ENCODE data around the gene ZC3H7B. TPM values are rescaled to one million over a fixed set of nuclear protein-coding genes. Genes with fewer than 3 reads are reported as not detected.

ZC3H7B gene
- total RNA-seq, 2 donors from 2014 or later: 70.9 to 74.2 TPM

- no peak for DNase-seq
- Histone ChIP-seq H3K36me3 (ENCODE audit: control insufficient read depth, insufficient read depth, low read length) (no peaks in the 10 kb centered on the region), H3K4me3 (ENCODE audit: low read length) (no peak overlapping the region), H3K27ac (ENCODE audit: low read depth, low read length) (no peak overlapping the region), H3K9me3 (ENCODE audit: control insufficient read depth, low read length) (no peaks in the 10 kb centered on the region), H3K9ac (ENCODE audit: extremely low read depth, low read length, poor library complexity, severe bottlenecking) (no peak overlapping the region), H3K4me1 (ENCODE audit: control insufficient read depth, insufficient read depth, low read length) (no peaks in the 10 kb centered on the region), H3K27me3 (ENCODE audit: control insufficient read depth, insufficient read depth, low read length, poor library complexity, severe bottlenecking) (no peaks in the 10 kb centered on the region)
- TF ChIP-seq CTCF (conservative IDR thresholded peaks at IDR 0.05): no peak
- no peak overlapping the region for H3K4me3 Mint-ChIP-seq
- 80 to 94% methylated on average over 1 to 3 of the region's 3 CpGs for whole genome bisulfite sequencing, 2 experiments (ENCODE audit: insufficient coverage in 1 of 2, insufficient read length in 1 of 2)
- no peaks in the 10 kb centered on the region for H3K36me3 Mint-ChIP-seq (ENCODE audit: low read depth)
- H3K9me3 Mint-ChIP-seq: no peaks in the 10 kb centered on the region
- H3K27me3 Mint-ChIP-seq (ENCODE audit: insufficient read depth): no peaks in the 10 kb centered on the region
- H3K4me1 Mint-ChIP-seq: peaks cover 7% of the 10 kb centered on the region
- H3K27ac Mint-ChIP-seq: no peak overlapping the region
Measured at GRCh38 chr22:41407433-41407832, 106.1 kb downstream of the ZC3H7B start.

- no peak overlapping the region for H3K4me3 ChIP-seq (ENCODE audit: low read length)
- H3K9ac ChIP-seq (ENCODE audit: extremely low read depth, low read length, poor library complexity, severe bottlenecking): no peak overlapping the region
- H3K27me3 Mint-ChIP-seq (ENCODE audit: insufficient read depth): no peaks in the 10 kb centered on the region
- DNase-seq: no peak
- no peaks in the 10 kb centered on the region for H3K36me3 ChIP-seq (ENCODE audit: control insufficient read depth, insufficient read depth, low read length)
- H3K36me3 Mint-ChIP-seq (ENCODE audit: low read depth): no peaks in the 10 kb centered on the region
- no peak overlapping the region for H3K4me3 Mint-ChIP-seq
- no peaks in the 10 kb centered on the region for H3K27me3 ChIP-seq (ENCODE audit: control insufficient read depth, insufficient read depth, low read length, poor library complexity, severe bottlenecking)
- no peaks in the 10 kb centered on the region for H3K4me1 ChIP-seq (ENCODE audit: control insufficient read depth, insufficient read depth, low read length)
- 89 to 93% methylated on average over 6 to 8 of the region's 8 CpGs for WGBS, 2 experiments (ENCODE audit: insufficient coverage in 1 of 2, insufficient read length in 1 of 2)
- H3K4me1 Mint-ChIP-seq: peaks cover 8% of the 10 kb centered on the region
- H3K27ac Mint-ChIP-seq: no peak overlapping the region
- TF ChIP-seq CTCF (conservative IDR thresholded peaks at IDR 0.05): no peak
- H3K9me3 Mint-ChIP-seq: no peaks in the 10 kb centered on the region
- no peak overlapping the region for H3K27ac ChIP-seq (ENCODE audit: low read depth, low read length)
- no peaks in the 10 kb centered on the region for H3K9me3 ChIP-seq (ENCODE audit: control insufficient read depth, low read length)
Measured at GRCh38 chr22:41408665-41409064, 107.3 kb downstream of the ZC3H7B start.

Small RNAs within 50 kb of the gene (microRNA-seq; reads per million reads assigned to microRNA genes)
- gene MIR6889 (ENCODE audit: borderline microRNAs expressed): not detected

Other genes starting within 250 kb of the ZC3H7B start
- gene EP300, start 208.9 kb upstream of the ZC3H7B start, total RNA-seq: 100 to 1,000 TPM in 1 of 2 donors, 10 to 100 TPM in 1; 95.5 to 130 TPM
- 10 to 100 TPM; 24.3 to 26.5 TPM for gene L3MBTL2, start 96.2 kb upstream of the ZC3H7B start, total RNA-seq
- gene CHADL, start 60.6 kb upstream of the ZC3H7B start, total RNA-seq: 1 to 10 TPM in 1 of 2 donors, under 1 TPM in 1; 0.79 to 1.3 TPM
- gene RANGAP1, start 15.3 kb upstream of the ZC3H7B start, total RNA-seq: 100 to 1,000 TPM in 1 of 2 donors, 10 to 100 TPM in 1; 95.2 to 122 TPM
- gene TEF, start 80.4 kb downstream of the ZC3H7B start, total RNA-seq: 1 to 10 TPM; 4.7 to 7.9 TPM
- 10 to 100 TPM; 51.2 to 57.9 TPM for gene TOB2, start 145.3 kb downstream of the ZC3H7B start, total RNA-seq
- gene PHF5A, start 167.2 kb downstream of the ZC3H7B start, total RNA-seq: 10 to 100 TPM; 71.0 to 80.8 TPM
- gene ACO2, start 167.6 kb downstream of the ZC3H7B start, total RNA-seq: 10 to 100 TPM; 69.0 to 82.3 TPM
- gene POLR3H, start 242.9 kb downstream of the ZC3H7B start, total RNA-seq: 10 to 100 TPM; 30.1 to 32.6 TPM